ENCODE measurements around the gene C6orf47. TPM values are rescaled to one million over a fixed set of nuclear protein-coding genes. Genes with fewer than 3 reads are reported as not detected.
"Not testable (repeated sequence)": the region's sequence is repeated elsewhere in the genome, so short reads cannot be mapped to it uniquely, and the experiment has no call there.

C6orf47 gene, protein sequence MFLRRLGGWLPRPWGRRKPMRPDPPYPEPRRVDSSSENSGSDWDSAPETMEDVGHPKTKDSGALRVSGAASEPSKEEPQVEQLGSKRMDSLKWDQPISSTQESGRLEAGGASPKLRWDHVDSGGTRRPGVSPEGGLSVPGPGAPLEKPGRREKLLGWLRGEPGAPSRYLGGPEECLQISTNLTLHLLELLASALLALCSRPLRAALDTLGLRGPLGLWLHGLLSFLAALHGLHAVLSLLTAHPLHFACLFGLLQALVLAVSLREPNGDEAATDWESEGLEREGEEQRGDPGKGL
- 22.4 TPM for total RNA-seq (2021; ENCODE audit: unreplicated experiment)
- polyA plus RNA-seq (2012; ENCODE audit: insufficient read length): 18.6 TPM
- Bru-seq, nascent RNA: percentile 85 among the genes with signal in this experiment
- percentile 98 among the genes with signal in this experiment for BruChase-seq, experiment 1, labeled RNA remaining after a 2-hour chase
- BruChase-seq, experiment 2, labeled RNA remaining after a 6-hour chase: percentile 88 among the genes with signal in this experiment
- long read RNA-seq, transcript C6orf47-202 (1 exons, 2,475 nt): major isoform, 73 of 73 reads
- long read RNA-seq, partial matches to known transcripts: 0 of 73 reads
- long read RNA-seq, other reads (novel, unspliced or antisense): 0 of 73 reads

DNA sequence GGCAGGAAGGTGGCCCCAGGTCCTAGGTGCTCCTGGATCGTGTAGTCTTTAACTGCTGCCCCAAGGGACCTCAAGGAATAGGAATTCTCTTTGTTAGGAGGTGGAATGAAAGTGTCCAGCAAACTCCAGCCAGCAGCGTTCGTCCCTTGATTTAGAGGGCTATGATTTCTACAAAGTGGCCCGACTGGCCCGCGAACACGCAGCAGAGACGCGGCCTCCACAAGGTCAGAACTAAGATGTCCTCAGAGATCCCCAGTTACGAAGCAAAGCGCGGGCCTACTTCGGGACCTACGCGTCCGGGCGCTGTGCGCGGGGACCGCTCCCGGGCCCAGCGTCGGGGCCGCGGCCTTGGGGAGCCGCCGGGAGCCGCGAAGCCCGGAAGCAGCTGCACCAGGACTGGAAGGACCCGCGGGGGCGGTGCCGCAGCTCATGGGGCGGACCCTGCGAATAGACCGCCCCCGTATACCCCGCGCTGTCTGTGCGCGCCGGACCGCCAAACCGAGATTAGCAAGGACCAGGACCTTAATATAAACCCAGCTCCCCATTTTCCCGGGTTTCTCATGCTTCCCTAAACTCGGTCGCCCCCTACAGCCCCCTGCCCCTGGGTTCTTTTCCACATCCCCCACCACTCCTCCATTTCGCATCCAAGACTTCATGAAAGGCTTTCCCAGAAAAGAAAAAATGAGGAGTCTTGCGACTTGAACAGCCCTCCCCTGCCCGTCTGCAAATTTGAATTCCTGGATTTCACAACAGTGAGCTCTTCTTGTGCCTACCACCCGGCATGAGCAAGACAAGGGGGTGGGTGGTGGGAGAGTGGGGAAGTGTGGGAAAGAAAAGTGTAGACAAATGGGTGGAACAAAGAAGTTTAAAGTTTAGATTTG, at the start of gene C6orf47:
TSS of gene C6orf47 (minus strand) at position 398 of the 881 bp plus-strand sequence. CDS start 831 bp downstream, outside the sequence.
- intact Hi-C loops (cut with micrococcal nuclease; ENCODE audit: unreplicated experiment) (no loop called here), in situ Hi-C loops (cut with HindIII; ENCODE audit: low pct_unique_long_range_greater_than_20kb, low sequenced_read_pairs) (no loop called here)
- H3K9me3 ChIP-seq (ENCODE audit: control insufficient read depth, insufficient read depth, low read depth, low read length): no peaks in the 10 kb centered on the region
- peaks cover 31% of the 10 kb centered on the region for H3K4me1 ChIP-seq (ENCODE audit: control insufficient read depth, insufficient read depth, low read length)
- H3K27ac ChIP-seq (ENCODE audit: low read length): peak within 1 kb of the TSS; percentile 98
- DNase-seq (ENCODE audit: low read depth, low spot score) (no peak), ATAC-seq (peak; percentile 89)
- peak within 1 kb of the TSS; percentile 99 for H3K4me3 ChIP-seq (ENCODE audit: low read depth in 2 of 2, low read length in 2 of 2)
- ChIA-PET CTCF (interaction anchor here (0.7 kb wide), 1 partner anchor 9 kb away, joined by 6 read pairs; no protein-coding TSS in a partner anchor), POLR2A (interaction anchor here (0.6 to 2.3 kb wide), 4 partner anchors 8 to 441 kb away, joined by 3 to 10 read pairs (median 6); partner anchors contain the start of genes BAG6 and HSPA1B)
- H3K27me3 ChIP-seq (ENCODE audit: control insufficient read depth, insufficient read depth, low read length): no peaks in the 10 kb centered on the region
- TF ChIP-seq, protein P1, sequence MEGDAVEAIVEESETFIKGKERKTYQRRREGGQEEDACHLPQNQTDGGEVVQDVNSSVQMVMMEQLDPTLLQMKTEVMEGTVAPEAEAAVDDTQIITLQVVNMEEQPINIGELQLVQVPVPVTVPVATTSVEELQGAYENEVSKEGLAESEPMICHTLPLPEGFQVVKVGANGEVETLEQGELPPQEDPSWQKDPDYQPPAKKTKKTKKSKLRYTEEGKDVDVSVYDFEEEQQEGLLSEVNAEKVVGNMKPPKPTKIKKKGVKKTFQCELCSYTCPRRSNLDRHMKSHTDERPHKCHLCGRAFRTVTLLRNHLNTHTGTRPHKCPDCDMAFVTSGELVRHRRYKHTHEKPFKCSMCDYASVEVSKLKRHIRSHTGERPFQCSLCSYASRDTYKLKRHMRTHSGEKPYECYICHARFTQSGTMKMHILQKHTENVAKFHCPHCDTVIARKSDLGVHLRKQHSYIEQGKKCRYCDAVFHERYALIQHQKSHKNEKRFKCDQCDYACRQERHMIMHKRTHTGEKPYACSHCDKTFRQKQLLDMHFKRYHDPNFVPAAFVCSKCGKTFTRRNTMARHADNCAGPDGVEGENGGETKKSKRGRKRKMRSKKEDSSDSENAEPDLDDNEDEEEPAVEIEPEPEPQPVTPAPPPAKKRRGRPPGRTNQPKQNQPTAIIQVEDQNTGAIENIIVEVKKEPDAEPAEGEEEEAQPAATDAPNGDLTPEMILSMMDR (IDR thresholded peaks at IDR 0.05): no peak
- TF ChIP-seq POLR2AphosphoS5 (IDR thresholded peaks at IDR 0.05; ENCODE audit: low read depth, low read length) (peak; percentile 92), SIN3A (IDR thresholded peaks at IDR 0.05; ENCODE audit: borderline replicate concordance, insufficient read depth, low read depth, low read length) (peak; percentile 47; the same call in 1 of the 2 replicates), TCF7L2 (IDR thresholded peaks at IDR 0.05; ENCODE audit: low read depth, low read length) (no peak)
- TF ChIP-seq, protein P2, sequence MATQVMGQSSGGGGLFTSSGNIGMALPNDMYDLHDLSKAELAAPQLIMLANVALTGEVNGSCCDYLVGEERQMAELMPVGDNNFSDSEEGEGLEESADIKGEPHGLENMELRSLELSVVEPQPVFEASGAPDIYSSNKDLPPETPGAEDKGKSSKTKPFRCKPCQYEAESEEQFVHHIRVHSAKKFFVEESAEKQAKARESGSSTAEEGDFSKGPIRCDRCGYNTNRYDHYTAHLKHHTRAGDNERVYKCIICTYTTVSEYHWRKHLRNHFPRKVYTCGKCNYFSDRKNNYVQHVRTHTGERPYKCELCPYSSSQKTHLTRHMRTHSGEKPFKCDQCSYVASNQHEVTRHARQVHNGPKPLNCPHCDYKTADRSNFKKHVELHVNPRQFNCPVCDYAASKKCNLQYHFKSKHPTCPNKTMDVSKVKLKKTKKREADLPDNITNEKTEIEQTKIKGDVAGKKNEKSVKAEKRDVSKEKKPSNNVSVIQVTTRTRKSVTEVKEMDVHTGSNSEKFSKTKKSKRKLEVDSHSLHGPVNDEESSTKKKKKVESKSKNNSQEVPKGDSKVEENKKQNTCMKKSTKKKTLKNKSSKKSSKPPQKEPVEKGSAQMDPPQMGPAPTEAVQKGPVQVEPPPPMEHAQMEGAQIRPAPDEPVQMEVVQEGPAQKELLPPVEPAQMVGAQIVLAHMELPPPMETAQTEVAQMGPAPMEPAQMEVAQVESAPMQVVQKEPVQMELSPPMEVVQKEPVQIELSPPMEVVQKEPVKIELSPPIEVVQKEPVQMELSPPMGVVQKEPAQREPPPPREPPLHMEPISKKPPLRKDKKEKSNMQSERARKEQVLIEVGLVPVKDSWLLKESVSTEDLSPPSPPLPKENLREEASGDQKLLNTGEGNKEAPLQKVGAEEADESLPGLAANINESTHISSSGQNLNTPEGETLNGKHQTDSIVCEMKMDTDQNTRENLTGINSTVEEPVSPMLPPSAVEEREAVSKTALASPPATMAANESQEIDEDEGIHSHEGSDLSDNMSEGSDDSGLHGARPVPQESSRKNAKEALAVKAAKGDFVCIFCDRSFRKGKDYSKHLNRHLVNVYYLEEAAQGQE (IDR thresholded peaks at IDR 0.05; ENCODE audit: insufficient read depth in 1 of 2, low read depth in 2 of 2, low read length in 1 of 2): peak in 1 of 2 experiments; percentile 50; a peak in 1 of 4 replicates
- H3K36me3 ChIP-seq (ENCODE audit: control insufficient read depth, insufficient read depth, low read length): peaks cover 5% of the 10 kb centered on the region; the same call in 1 of the 2 replicates
- no TSS peak for BruUV-seq (replicated peaks)

DNA sequence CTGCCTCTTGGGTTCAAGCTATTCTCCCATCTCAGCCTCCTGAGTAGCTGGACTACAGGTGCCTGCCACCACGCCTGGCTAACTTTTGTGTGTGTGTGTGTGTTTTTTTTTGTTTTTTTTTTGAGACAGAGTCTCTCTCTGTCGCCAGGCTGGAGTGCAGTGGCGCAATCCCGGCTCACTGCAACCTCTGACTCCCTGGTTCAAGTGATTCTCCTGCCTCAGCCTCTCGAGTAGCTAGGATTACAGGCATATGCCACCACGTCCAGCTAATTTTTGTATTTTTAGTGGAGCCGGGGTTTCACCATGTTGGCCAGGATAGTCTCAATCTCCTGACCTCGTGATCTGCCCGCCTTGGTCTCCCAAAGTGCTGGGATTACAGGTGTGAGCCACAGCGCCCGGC, 48.6 kb upstream of the C6orf47 start:
- H3K4me1 ChIP-seq (ENCODE audit: control insufficient read depth, insufficient read depth, low read length); intact Hi-C loops (cut with micrococcal nuclease; ENCODE audit: unreplicated experiment); H3K4me3 ChIP-seq (ENCODE audit: low read depth in 2 of 2, low read length in 2 of 2); in situ Hi-C loops (cut with HindIII; ENCODE audit: low pct_unique_long_range_greater_than_20kb, low sequenced_read_pairs); H3K36me3 ChIP-seq (ENCODE audit: control insufficient read depth, insufficient read depth, low read length); CTCF ChIA-PET; H3K27ac ChIP-seq (ENCODE audit: low read length); H3K27me3 ChIP-seq (ENCODE audit: control insufficient read depth, insufficient read depth, low read length); DNase-seq (ENCODE audit: low read depth, low spot score); H3K9me3 ChIP-seq (ENCODE audit: control insufficient read depth, insufficient read depth, low read depth, low read length); ATAC-seq; BruUV-seq (replicated peaks): not testable (repeated sequence)
- POLR2A ChIA-PET: interaction anchor here (0.7 kb wide), 2 partner anchors 24 to 163 kb away, joined by 3 read pairs; partner anchors contain the start of gene ATP6V1G2

All from Panc1 (cell line).